SK-N-MC (cell line): ENCODE results near the gene ATAD3C.
"Not testable (repeated sequence)": the region's sequence is repeated elsewhere in the genome, so short reads cannot be mapped to it uniquely, and the experiment has no call there.

Source experiments
- DNase-seq: peaks from one replicate; pipeline ENCODE4 v3.0.0-alpha.2; 2011; ENCODE audit warnings: low read depth, low spot score
- H3K27ac ChIP-seq: fragments of 200-600 bp; sonication (generic); 2 replicates; pipeline ENCODE4 v1.5.1; 2016; ENCODE audit warnings: mixed run types
- H3K36me3 ChIP-seq: fragments of 200-600 bp; sonication (generic); 2 replicates; pipeline ENCODE4 v1.6.1; 2017; ENCODE audit warnings: antibody characterized with exemption, low read length, mixed read lengths; ENCODE audit not compliant: insufficient read depth
- H3K4me3 ChIP-seq: fragments of 200-600 bp; sonication (generic); 2 replicates; pipeline ENCODE4 v1.5.1; 2016
- H3K9ac ChIP-seq: fragments of 200-600 bp; sonication (generic); 2 replicates; pipeline ENCODE4 v1.8.0; 2017; ENCODE audit warnings: mixed run types, mixed read lengths; ENCODE audit not compliant: insufficient read length
- H3K9me3 ChIP-seq: fragments of 200-600 bp; sonication (generic); 2 replicates; pipeline ENCODE4 v1.6.1; 2017; ENCODE audit warnings: low read depth, mild to moderate bottlenecking, antibody characterized with exemption, low read length, moderate library complexity, mixed read lengths
- EZH2 ChIP-seq: fragments of 200-600 bp; sonication (generic); IDR thresholded peaks from one replicate; pipeline ENCODE4 v1.6.1; 2017; ENCODE audit warnings: antibody characterized with exemption
- FOXP2 ChIP-seq: optimal IDR thresholded peaks from 2 replicates; pipeline ENCODE3; 2011; ENCODE audit warnings: mild to moderate bottlenecking, moderate library complexity; ENCODE audit not compliant: insufficient read depth; ENCODE audit errors: extremely low read length, control extremely low read depth
- POLR2AphosphoS5 ChIP-seq: IDR thresholded peaks from 2 replicates; pipeline ENCODE4 v1.6.1; 2012; ENCODE audit warnings: mild to moderate bottlenecking, low read depth, low read length, borderline replicate concordance

Gene ATAD3C

GRCh38 chr1:1489861-1490260, 40.4 kb downstream of the ATAD3C start:
- no peak overlapping the region for H3K9ac ChIP-seq
- no peaks in the 10 kb centered on the region for H3K9me3 ChIP-seq
- no peak for DNase-seq
- no peak overlapping the region for H3K27ac ChIP-seq
- peaks cover 54% of the 10 kb centered on the region for H3K36me3 ChIP-seq
- no peak for TF ChIP-seq FOXP2
- TF ChIP-seq EZH2: no peak
- no peak for TF ChIP-seq POLR2AphosphoS5
- H3K4me3 ChIP-seq: no peak overlapping the region

- H3K36me3 ChIP-seq: peaks cover 54% of the 10 kb centered on the region
- TF ChIP-seq EZH2 (no peak), POLR2AphosphoS5 (no peak), FOXP2 (no peak)
- no peak overlapping the region for H3K27ac ChIP-seq
- H3K9me3 ChIP-seq: no peaks in the 10 kb centered on the region
- H3K9ac ChIP-seq: no peak overlapping the region
- no peak overlapping the region for H3K4me3 ChIP-seq
- no peak for DNase-seq
These were observed 41.2 kb downstream of the ATAD3C start for GRCh38 chr1:1490633-1491230.

- Histone ChIP-seq H3K9ac (no peak overlapping the region), H3K9me3 (no peaks in the 10 kb centered on the region), H3K36me3 (peaks cover 54% of the 10 kb centered on the region), H3K4me3 (no peak overlapping the region), H3K27ac (no peak overlapping the region)
- TF ChIP-seq POLR2AphosphoS5 (no peak), FOXP2 (no peak), EZH2 (no peak)
- no peak for DNase-seq
These were observed 42.1 kb downstream of the ATAD3C start for GRCh38 chr1:1491601-1492000.

GRCh38 chr1:1494311-1494710, 44.8 kb downstream of the ATAD3C start:
- not testable (repeated sequence) for H3K4me3 ChIP-seq, DNase-seq, H3K9me3 ChIP-seq, H3K27ac ChIP-seq, H3K9ac ChIP-seq
- peaks cover 37% of the 10 kb centered on the region for H3K36me3 ChIP-seq

GRCh38 chr1:1495461-1495975, 46.0 kb downstream of the ATAD3C start:
- H3K36me3 ChIP-seq: peaks cover 25% of the 10 kb centered on the region
- H3K9me3 ChIP-seq, H3K27ac ChIP-seq, H3K4me3 ChIP-seq, H3K9ac ChIP-seq, DNase-seq: not testable (repeated sequence)

GRCh38 chr1:1504777-1505365, 55.4 kb downstream of the ATAD3C start:
- H3K36me3 ChIP-seq, H3K9ac ChIP-seq, DNase-seq, H3K9me3 ChIP-seq, H3K27ac ChIP-seq, H3K4me3 ChIP-seq: not testable (repeated sequence)

GRCh38 chr1:1505366-1505798, 55.9 kb downstream of the ATAD3C start:
- not testable (repeated sequence) for H3K36me3 ChIP-seq, H3K27ac ChIP-seq, H3K9ac ChIP-seq, H3K4me3 ChIP-seq, DNase-seq, H3K9me3 ChIP-seq

GRCh38 chr1:1505801-1506200, 56.3 kb downstream of the ATAD3C start:
- H3K27ac ChIP-seq, H3K36me3 ChIP-seq, DNase-seq, H3K4me3 ChIP-seq, H3K9ac ChIP-seq, H3K9me3 ChIP-seq: not testable (repeated sequence)

GRCh38 chr1:1507305-1507704, 57.8 kb downstream of the ATAD3C start:
- Histone ChIP-seq H3K9me3 (no peaks in the 10 kb centered on the region), H3K27ac (no peak overlapping the region), H3K36me3 (no peaks in the 10 kb centered on the region), H3K9ac (no peak overlapping the region), H3K4me3 (no peak overlapping the region)
- DNase-seq: no peak
- TF ChIP-seq EZH2: no peak

- not testable (repeated sequence) for H3K4me3 ChIP-seq, H3K27ac ChIP-seq, H3K9me3 ChIP-seq, H3K9ac ChIP-seq, H3K36me3 ChIP-seq, DNase-seq
These were observed 59.4 kb downstream of the ATAD3C start for GRCh38 chr1:1508775-1509464.

GRCh38 chr1:1509465-1509850, 60.0 kb downstream of the ATAD3C start:
- not testable (repeated sequence) for H3K36me3 ChIP-seq, H3K9me3 ChIP-seq, DNase-seq, H3K27ac ChIP-seq, H3K4me3 ChIP-seq, H3K9ac ChIP-seq
